ENCODE results near the gene SINHCAF. TPM values are rescaled to one million over a fixed set of nuclear protein-coding genes. Genes with fewer than 3 reads are reported as not detected.

Gene SINHCAF
- total and polyA plus RNA-seq, 2 experiments from 2014 or later = 581 to 686 TPM

DNA sequence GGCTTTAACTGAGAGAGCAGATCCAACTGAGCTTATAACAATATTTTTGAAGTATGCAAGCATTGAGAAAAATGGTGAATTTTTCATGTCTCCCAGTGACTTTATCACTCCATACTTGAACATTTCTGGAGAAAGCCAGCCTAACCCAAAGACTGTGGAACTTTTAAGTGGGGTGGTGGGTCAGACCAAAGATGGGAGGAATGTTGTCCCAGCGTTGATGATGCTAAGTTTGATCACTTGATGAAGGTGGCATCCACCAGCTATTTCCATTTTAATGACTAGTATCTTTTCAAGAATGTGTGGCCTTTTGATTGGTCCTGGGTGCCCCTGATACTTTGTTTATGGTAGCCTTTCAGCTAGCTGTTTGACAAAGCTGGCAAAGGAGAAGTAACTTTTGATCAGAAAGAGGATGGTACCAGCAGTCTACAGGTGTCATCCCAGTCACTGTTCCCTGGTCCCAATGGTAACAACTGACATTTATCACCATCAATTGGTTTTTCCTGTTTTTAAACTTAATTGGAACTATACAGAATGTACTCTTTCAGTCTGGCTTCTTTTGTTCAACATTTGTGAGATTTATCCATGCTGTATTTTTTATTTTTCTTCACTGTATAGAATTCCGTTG is 14.2 kb downstream of the SINHCAF start (continued):
- no peak for TF ChIP-seq ZNF114 (CRISPR knock-in tag; IDR thresholded peaks at IDR 0.05)

DNA sequence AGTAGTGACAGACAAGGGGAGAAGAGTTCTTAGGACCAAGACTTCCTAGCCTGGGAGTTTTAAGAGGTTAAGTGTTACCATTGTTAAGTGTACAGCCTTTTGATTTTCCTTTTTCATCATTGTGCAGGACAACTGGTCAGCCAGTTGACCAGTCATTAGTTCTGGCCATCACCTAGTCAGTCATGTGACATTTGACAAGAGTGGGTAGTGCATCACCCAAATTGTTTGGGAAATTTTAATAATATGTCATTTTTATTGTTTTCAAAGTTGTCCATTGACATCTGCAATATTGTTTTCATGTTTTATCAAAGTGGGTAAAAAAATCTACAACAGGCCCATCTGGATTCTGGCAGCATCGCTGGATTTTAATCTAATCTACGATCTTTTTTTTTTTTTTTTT is 15.5 kb downstream of the SINHCAF start:
- H3K4me1 Mint-ChIP-seq = peaks cover 79% of the 10 kb centered on the region
- Histone ChIP-seq H3K4me3 (peak overlapping the region; percentile 22; the same call in 1 of the 2 replicates), H3K27ac (ENCODE audit: low read depth) (peak overlapping the region; percentile 50; the same call in 1 of the 2 replicates), H3K4me2 (no peak overlapping the region), H2AFZ (no peak overlapping the region), H4K20me1 (replicated peaks; ENCODE audit: insufficient read depth) (peaks cover 97% of the 10 kb centered on the region), H3K36me3 (ENCODE audit: insufficient read depth) (no peaks in the 10 kb centered on the region), H3K4me1 (ENCODE audit: insufficient read depth) (peaks cover 71% of the 10 kb centered on the region), H3K27me3 (ENCODE audit: insufficient read depth) (no peaks in the 10 kb centered on the region), H3F3A (replicated peaks; ENCODE audit: low read depth) (peaks cover 8% of the 10 kb centered on the region; the same call in 1 of the 2 replicates), H3K79me2 (replicated peaks; ENCODE audit: insufficient read depth) (peaks cover 100% of the 10 kb centered on the region), H3K9me2 (ENCODE audit: insufficient read depth) (no peaks in the 10 kb centered on the region)
- no peak for ATAC-seq
- H3K4me3 Mint-ChIP-seq = no peak overlapping the region
- TF ChIP-seq EZH2phosphoT487 (IDR thresholded peaks at IDR 0.05; ENCODE audit: unreplicated experiment) (no peak), EZH2 (IDR thresholded peaks at IDR 0.05; ENCODE audit: low read depth, unreplicated experiment) (no peak), JUNB (IDR thresholded peaks at IDR 0.05; ENCODE audit: unreplicated experiment) (no peak), STAT1 (IDR thresholded peaks at IDR 0.05; ENCODE audit: unreplicated experiment) (no peak), ZNF331 (CRISPR knock-in tag; IDR thresholded peaks at IDR 0.05; ENCODE audit: low read depth) (no peak), NANOG (IDR thresholded peaks at IDR 0.05; ENCODE audit: borderline replicate concordance) (no peak)
- TF ChIP-seq, protein P1, sequence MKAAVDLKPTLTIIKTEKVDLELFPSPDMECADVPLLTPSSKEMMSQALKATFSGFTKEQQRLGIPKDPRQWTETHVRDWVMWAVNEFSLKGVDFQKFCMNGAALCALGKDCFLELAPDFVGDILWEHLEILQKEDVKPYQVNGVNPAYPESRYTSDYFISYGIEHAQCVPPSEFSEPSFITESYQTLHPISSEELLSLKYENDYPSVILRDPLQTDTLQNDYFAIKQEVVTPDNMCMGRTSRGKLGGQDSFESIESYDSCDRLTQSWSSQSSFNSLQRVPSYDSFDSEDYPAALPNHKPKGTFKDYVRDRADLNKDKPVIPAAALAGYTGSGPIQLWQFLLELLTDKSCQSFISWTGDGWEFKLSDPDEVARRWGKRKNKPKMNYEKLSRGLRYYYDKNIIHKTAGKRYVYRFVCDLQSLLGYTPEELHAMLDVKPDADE (IDR thresholded peaks at IDR 0.05) = no peak
- TF ChIP-seq, protein P2, sequence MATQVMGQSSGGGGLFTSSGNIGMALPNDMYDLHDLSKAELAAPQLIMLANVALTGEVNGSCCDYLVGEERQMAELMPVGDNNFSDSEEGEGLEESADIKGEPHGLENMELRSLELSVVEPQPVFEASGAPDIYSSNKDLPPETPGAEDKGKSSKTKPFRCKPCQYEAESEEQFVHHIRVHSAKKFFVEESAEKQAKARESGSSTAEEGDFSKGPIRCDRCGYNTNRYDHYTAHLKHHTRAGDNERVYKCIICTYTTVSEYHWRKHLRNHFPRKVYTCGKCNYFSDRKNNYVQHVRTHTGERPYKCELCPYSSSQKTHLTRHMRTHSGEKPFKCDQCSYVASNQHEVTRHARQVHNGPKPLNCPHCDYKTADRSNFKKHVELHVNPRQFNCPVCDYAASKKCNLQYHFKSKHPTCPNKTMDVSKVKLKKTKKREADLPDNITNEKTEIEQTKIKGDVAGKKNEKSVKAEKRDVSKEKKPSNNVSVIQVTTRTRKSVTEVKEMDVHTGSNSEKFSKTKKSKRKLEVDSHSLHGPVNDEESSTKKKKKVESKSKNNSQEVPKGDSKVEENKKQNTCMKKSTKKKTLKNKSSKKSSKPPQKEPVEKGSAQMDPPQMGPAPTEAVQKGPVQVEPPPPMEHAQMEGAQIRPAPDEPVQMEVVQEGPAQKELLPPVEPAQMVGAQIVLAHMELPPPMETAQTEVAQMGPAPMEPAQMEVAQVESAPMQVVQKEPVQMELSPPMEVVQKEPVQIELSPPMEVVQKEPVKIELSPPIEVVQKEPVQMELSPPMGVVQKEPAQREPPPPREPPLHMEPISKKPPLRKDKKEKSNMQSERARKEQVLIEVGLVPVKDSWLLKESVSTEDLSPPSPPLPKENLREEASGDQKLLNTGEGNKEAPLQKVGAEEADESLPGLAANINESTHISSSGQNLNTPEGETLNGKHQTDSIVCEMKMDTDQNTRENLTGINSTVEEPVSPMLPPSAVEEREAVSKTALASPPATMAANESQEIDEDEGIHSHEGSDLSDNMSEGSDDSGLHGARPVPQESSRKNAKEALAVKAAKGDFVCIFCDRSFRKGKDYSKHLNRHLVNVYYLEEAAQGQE (IDR thresholded peaks at IDR 0.05; ENCODE audit: unreplicated experiment) = no peak
- H3K27me3 Mint-ChIP-seq (ENCODE audit: insufficient read depth, low read depth, poor library complexity) = peaks cover 15% of the 10 kb centered on the region
- peaks cover 62% of the 10 kb centered on the region for H3K36me3 Mint-ChIP-seq (ENCODE audit: low read depth)
- no peak for DNase-seq (ENCODE audit: low spot score)
- H3K27ac Mint-ChIP-seq = no peak overlapping the region
- H3K9me3 Mint-ChIP-seq = no peaks in the 10 kb centered on the region; the same call in 2 of the 3 replicates

DNA sequence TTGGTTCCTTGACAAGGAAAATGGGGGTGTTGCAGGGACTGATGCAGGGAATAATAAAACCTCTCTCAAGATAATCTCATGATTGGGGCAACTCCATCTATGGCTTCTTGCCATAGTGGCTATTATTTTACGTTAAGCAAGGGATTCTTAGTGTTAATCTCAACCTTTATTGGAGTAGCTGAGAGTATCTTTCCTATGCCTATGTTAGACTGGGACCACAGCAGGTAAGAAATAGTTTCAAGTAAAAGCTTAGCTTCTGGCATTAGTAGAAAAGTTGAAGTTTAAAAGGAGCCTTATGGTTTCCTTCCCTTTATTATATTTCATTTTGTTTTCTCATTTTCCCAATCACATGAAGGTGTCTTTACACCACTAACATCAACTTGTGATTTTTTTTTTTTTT is 16.7 kb downstream of the SINHCAF start:
- no peaks in the 10 kb centered on the region for H3K9me2 ChIP-seq (ENCODE audit: insufficient read depth)
- no peaks in the 10 kb centered on the region for H3K27me3 ChIP-seq (ENCODE audit: insufficient read depth)
- peaks cover 78% of the 10 kb centered on the region for H3K4me1 Mint-ChIP-seq
- H3F3A ChIP-seq (replicated peaks; ENCODE audit: low read depth) = peaks cover 12% of the 10 kb centered on the region
- ATAC-seq (no peak), DNase-seq (ENCODE audit: low spot score) (no peak)
- no peak overlapping the region for H3K4me3 ChIP-seq
- peaks cover 100% of the 10 kb centered on the region for H3K79me2 ChIP-seq (replicated peaks; ENCODE audit: insufficient read depth)
- no peak overlapping the region for H3K4me2 ChIP-seq
- peaks cover 59% of the 10 kb centered on the region for H3K4me1 ChIP-seq (ENCODE audit: insufficient read depth)
- H3K9me3 Mint-ChIP-seq = no peaks in the 10 kb centered on the region; the same call in 2 of the 3 replicates
- no peak overlapping the region for H2AFZ ChIP-seq
- peaks cover 15% of the 10 kb centered on the region for H3K27me3 Mint-ChIP-seq (ENCODE audit: insufficient read depth, low read depth, poor library complexity)
- peaks cover 62% of the 10 kb centered on the region for H3K36me3 Mint-ChIP-seq (ENCODE audit: low read depth)
- peaks cover 96% of the 10 kb centered on the region for H4K20me1 ChIP-seq (replicated peaks; ENCODE audit: insufficient read depth)
- no peak overlapping the region for H3K4me3 Mint-ChIP-seq
- no peak overlapping the region for H3K27ac ChIP-seq (ENCODE audit: low read depth)
- peaks cover 9% of the 10 kb centered on the region for H3K36me3 ChIP-seq (ENCODE audit: insufficient read depth)
- no peak overlapping the region for H3K27ac Mint-ChIP-seq
- no peak for TF ChIP-seq JUNB (IDR thresholded peaks at IDR 0.05; ENCODE audit: unreplicated experiment)
- TF ChIP-seq ZNF331 (CRISPR knock-in tag; IDR thresholded peaks at IDR 0.05; ENCODE audit: low read depth) = no peak
